UCSD-AML1 (cell line): ENCODE results near the gene FUOM.
"Not testable (repeated sequence)": the region's sequence is repeated elsewhere in the genome, so short reads cannot be mapped to it uniquely, and the experiment has no call there.

ENCODE experiments used
- DNase-seq: peaks from one replicate; lab custom pipeline; 2025; ENCODE audit not compliant: unreplicated experiment; lab: John Stamatoyannopoulos, UW

The FUOM gene

GRCh38 chr10:133335246-133336117, 22.3 kb downstream of the FUOM start:
- no peak for DNase-seq

GRCh38 chr10:133334503-133335245, 23.1 kb downstream of the FUOM start:
- no peak for DNase-seq

- DNase-seq: no peak
These were observed 24.7 kb downstream of the FUOM start for GRCh38 chr10:133332936-133333699.

GRCh38 chr10:133329491-133330202, 28.2 kb downstream of the FUOM start:
- DNase-seq: peak; percentile 84

GRCh38 chr10:133328358-133329343, 29.2 kb downstream of the FUOM start:
- DNase-seq: no peak

GRCh38 chr10:133327651-133328357, 30.0 kb downstream of the FUOM start:
- DNase-seq: no peak

GRCh38 chr10:133326745-133327650, 30.8 kb downstream of the FUOM start:
- no peak for DNase-seq

GRCh38 chr10:133326223-133326551, 31.6 kb downstream of the FUOM start:
- DNase-seq: no peak

GRCh38 chr10:133325440-133326222, 32.2 kb downstream of the FUOM start:
- no peak for DNase-seq

- no peak for DNase-seq
These were observed 33.0 kb downstream of the FUOM start for GRCh38 chr10:133324857-133325260.

- peak; percentile 50 for DNase-seq
These were observed 33.5 kb downstream of the FUOM start for GRCh38 chr10:133324198-133324792.

GRCh38 chr10:133322064-133322709, 35.6 kb downstream of the FUOM start:
- not testable (repeated sequence) for DNase-seq

- DNase-seq: not testable (repeated sequence)
These were observed 36.9 kb downstream of the FUOM start for GRCh38 chr10:133320852-133321422.

GRCh38 chr10:133318494-133319127, 39.2 kb downstream of the FUOM start:
- DNase-seq: peak; percentile 83

- no peak for DNase-seq
These were observed 41.1 kb downstream of the FUOM start for GRCh38 chr10:133316732-133317131.

- no peak for DNase-seq
These were observed 41.6 kb downstream of the FUOM start for GRCh38 chr10:133316266-133316665.
